ENCODE results near the gene NR3C1.

GRCh38 chr5:143251190-143251589, 152.3 kb downstream of the NR3C1 start:
- TF ChIP-seq, protein P1, sequence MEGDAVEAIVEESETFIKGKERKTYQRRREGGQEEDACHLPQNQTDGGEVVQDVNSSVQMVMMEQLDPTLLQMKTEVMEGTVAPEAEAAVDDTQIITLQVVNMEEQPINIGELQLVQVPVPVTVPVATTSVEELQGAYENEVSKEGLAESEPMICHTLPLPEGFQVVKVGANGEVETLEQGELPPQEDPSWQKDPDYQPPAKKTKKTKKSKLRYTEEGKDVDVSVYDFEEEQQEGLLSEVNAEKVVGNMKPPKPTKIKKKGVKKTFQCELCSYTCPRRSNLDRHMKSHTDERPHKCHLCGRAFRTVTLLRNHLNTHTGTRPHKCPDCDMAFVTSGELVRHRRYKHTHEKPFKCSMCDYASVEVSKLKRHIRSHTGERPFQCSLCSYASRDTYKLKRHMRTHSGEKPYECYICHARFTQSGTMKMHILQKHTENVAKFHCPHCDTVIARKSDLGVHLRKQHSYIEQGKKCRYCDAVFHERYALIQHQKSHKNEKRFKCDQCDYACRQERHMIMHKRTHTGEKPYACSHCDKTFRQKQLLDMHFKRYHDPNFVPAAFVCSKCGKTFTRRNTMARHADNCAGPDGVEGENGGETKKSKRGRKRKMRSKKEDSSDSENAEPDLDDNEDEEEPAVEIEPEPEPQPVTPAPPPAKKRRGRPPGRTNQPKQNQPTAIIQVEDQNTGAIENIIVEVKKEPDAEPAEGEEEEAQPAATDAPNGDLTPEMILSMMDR (IDR thresholded peaks at IDR 0.05 in 4 of 5, conservative IDR thresholded peaks at IDR 0.05 in 1 of 5), result no peak
- no peak for TF ChIP-seq POLR2A (IDR thresholded peaks at IDR 0.05)

Measured in gastrocnemius medialis (tissue), 4 donors.